ENCODE data around the gene ITFG1. TPM values are rescaled to one million over a fixed set of nuclear protein-coding genes. Genes with fewer than 3 reads are reported as not detected.
A peak's percentile ranks its signal among the peaks of the same experiment; 100 is the strongest.
"Not testable (repeated sequence)": the region's sequence is repeated elsewhere in the genome, so short reads cannot be mapped to it uniquely, and the experiment has no call there.

Gene ITFG1
- total RNA-seq, 1 experiment from 2014 or later, result 18.0 TPM

GRCh38 chr16:47204736-47205504 lies 255.9 kb downstream of the ITFG1 start:
- Histone ChIP-seq H2AK5ac (ENCODE audit: insufficient read length, low read length) (no peak overlapping the region), H2BK12ac (ENCODE audit: insufficient read length, low read depth, low read length) (no peak overlapping the region), H3K27ac (ENCODE audit: insufficient read length, low read depth, low read length) (no peak overlapping the region), H4K8ac (replicated peaks; ENCODE audit: insufficient read length, low read depth, low read length) (no peak overlapping the region), H3K4me2 (ENCODE audit: insufficient read depth, insufficient read length, low read length) (no peak overlapping the region), H3K79me2 (ENCODE audit: insufficient read depth, low read length) (no peaks in the 10 kb centered on the region), H3K79me1 (ENCODE audit: insufficient read depth, low read depth, low read length, poor library complexity, severe bottlenecking) (no peaks in the 10 kb centered on the region), H3K4ac (ENCODE audit: low read depth, low read length) (no peak overlapping the region), H3T11ph (ENCODE audit: low read length) (no peak overlapping the region), H3K23me2 (ENCODE audit: insufficient read length, low read depth, low read length, poor library complexity, severe bottlenecking) (no peaks in the 10 kb centered on the region), H2BK120ac (ENCODE audit: low read depth, low read length, poor library complexity, severe bottlenecking) (no peak overlapping the region), H4K5ac (ENCODE audit: insufficient read length, low read depth, low read length) (no peak overlapping the region), H3K14ac (ENCODE audit: insufficient read depth, low read length) (no peak overlapping the region), H3K18ac (ENCODE audit: insufficient read length, low read depth, low read length) (no peak overlapping the region), H3K9me3 (ENCODE audit: control insufficient read depth, low read depth, low read length) (no peaks in the 10 kb centered on the region), H3K23ac (ENCODE audit: insufficient read length, low read depth, low read length) (no peak overlapping the region), H3K4me1 (ENCODE audit: insufficient read depth, low read length) (no peaks in the 10 kb centered on the region), H2BK20ac (ENCODE audit: low read depth, low read length, poor library complexity, severe bottlenecking) (no peak overlapping the region), H4K91ac (ENCODE audit: insufficient read length, low read depth, low read length) (no peak overlapping the region), H3K27me3 (ENCODE audit: insufficient read depth, low read length) (no peaks in the 10 kb centered on the region), H3K9ac (ENCODE audit: extremely low read depth, insufficient read length, low read length) (no peak overlapping the region), H2BK5ac (ENCODE audit: insufficient read length, low read length) (no peak overlapping the region), H4K20me1 (ENCODE audit: control insufficient read depth, insufficient read depth, insufficient read length) (no peaks in the 10 kb centered on the region), H2AFZ (ENCODE audit: low read length) (no peak overlapping the region), H3K56ac (ENCODE audit: insufficient read length, low read depth, low read length) (no peak overlapping the region), H2BK15ac (ENCODE audit: low read depth, low read length) (no peak overlapping the region)
- peaks cover 0 to 2% of the 10 kb centered on the region in 2 experiments; a peak in 1 of 5 replicates for H3K9me3 Mint-ChIP-seq
- DNase-seq, result no peak
- no CpG with 5 or more reads among the region's 4 CpGs for WGBS (ENCODE audit: extremely low coverage, insufficient read length, low lambda C conversion rate)
- no peaks in the 10 kb centered on the region for H3K27me3 Mint-ChIP-seq (ENCODE audit: low read depth)
- peaks cover 0 to 5% of the 10 kb centered on the region in 2 experiments; a peak in 2 of 4 replicates for H3K4me1 Mint-ChIP-seq
- no peak overlapping the region for H3K27ac Mint-ChIP-seq
- TF ChIP-seq CTCF (conservative IDR thresholded peaks at IDR 0.05), result peak; percentile 24; the same call in 1 of the 3 replicates
- no peak overlapping the region for H3K4me3 Mint-ChIP-seq
- peaks cover 2 to 4% (median 2%) of the 10 kb centered on the region in 3 experiments; a peak in 5 of 7 replicates for H3K36me3 Mint-ChIP-seq (ENCODE audit: insufficient read depth in 1 of 3, low read depth in 3 of 3)

GRCh38 chr16:47203433-47203832 lies 257.4 kb downstream of the ITFG1 start:
- H3K23me2 ChIP-seq (ENCODE audit: insufficient read length, low read depth, low read length, poor library complexity, severe bottlenecking); H3K79me2 ChIP-seq (ENCODE audit: insufficient read depth, low read length); H4K20me1 ChIP-seq (ENCODE audit: control insufficient read depth, insufficient read depth, insufficient read length); H2AFZ ChIP-seq (ENCODE audit: low read length); H3K9me3 ChIP-seq (ENCODE audit: control insufficient read depth, low read depth, low read length); H4K91ac ChIP-seq (ENCODE audit: insufficient read length, low read depth, low read length); H2AK5ac ChIP-seq (ENCODE audit: insufficient read length, low read length); H4K5ac ChIP-seq (ENCODE audit: insufficient read length, low read depth, low read length); H3K4ac ChIP-seq (ENCODE audit: low read depth, low read length); H3K4me1 ChIP-seq (ENCODE audit: insufficient read depth, low read length); H3K9ac ChIP-seq (ENCODE audit: extremely low read depth, insufficient read length, low read length); H3K27me3 Mint-ChIP-seq (ENCODE audit: low read depth); H3K14ac ChIP-seq (ENCODE audit: insufficient read depth, low read length); H3K4me3 Mint-ChIP-seq; H3K27ac Mint-ChIP-seq; H2BK20ac ChIP-seq (ENCODE audit: low read depth, low read length, poor library complexity, severe bottlenecking); H3K23ac ChIP-seq (ENCODE audit: insufficient read length, low read depth, low read length); H3K56ac ChIP-seq (ENCODE audit: insufficient read length, low read depth, low read length); H3K36me3 Mint-ChIP-seq (ENCODE audit: insufficient read depth in 1 of 3, low read depth in 3 of 3); H3K79me1 ChIP-seq (ENCODE audit: insufficient read depth, low read depth, low read length, poor library complexity, severe bottlenecking); H4K8ac ChIP-seq (replicated peaks; ENCODE audit: insufficient read length, low read depth, low read length); H2BK12ac ChIP-seq (ENCODE audit: insufficient read length, low read depth, low read length); H3T11ph ChIP-seq (ENCODE audit: low read length); H3K4me2 ChIP-seq (ENCODE audit: insufficient read depth, insufficient read length, low read length); H3K27me3 ChIP-seq (ENCODE audit: insufficient read depth, low read length); H2BK5ac ChIP-seq (ENCODE audit: insufficient read length, low read length); H2BK15ac ChIP-seq (ENCODE audit: low read depth, low read length); H3K18ac ChIP-seq (ENCODE audit: insufficient read length, low read depth, low read length); H3K9me3 Mint-ChIP-seq; H3K4me1 Mint-ChIP-seq; DNase-seq; H2BK120ac ChIP-seq (ENCODE audit: low read depth, low read length, poor library complexity, severe bottlenecking); H3K27ac ChIP-seq (ENCODE audit: insufficient read length, low read depth, low read length): not testable (repeated sequence)
- no CpG with 5 or more reads among the region's 4 CpGs for WGBS (ENCODE audit: extremely low coverage, insufficient read length, low lambda C conversion rate)
